A549 (cell line): ENCODE data around the gene GRM7. TPM values are rescaled to one million over a fixed set of nuclear protein-coding genes. Genes with fewer than 3 reads are reported as not detected.

Experiments used
- ATAC-seq, 2 experiments: fragments of 200-7000 bp in 1 of 2; fragments of >200 bp in 1 of 2; cut with Nextera tagmentation in 1 of 2; cut with Tn5 transposase in 1 of 2; 3 replicates each; pipeline versions ENCODE4 v1.8.0 to v1.9.1; 2018 to 2020; ENCODE audit warnings: mild to moderate bottlenecking in 1 of 2, moderate library complexity in 1 of 2
- CTCF ChIA-PET: fragments of 300-600 bp; sonication (Branson Sonifier 250); formaldehyde crosslinking; extraction: SDS; loops from one replicate; lab custom pipeline; 2021; ENCODE audit warnings: antibody characterized with exemption, inconsistent platforms; lab: Yijun Ruan, JAX
- POLR2A ChIA-PET: fragments of 350-600 bp; formaldehyde crosslinking; extraction: SDS; loops from one replicate; lab custom pipeline; 2021; ENCODE audit warnings: antibody characterized with exemption, inconsistent platforms; lab: Yijun Ruan, JAX
- DNase-seq, 2 experiments: peaks; one replicate each; pipeline versions ENCODE4 v3.0.0 to v3.0.0-alpha.2; 2011 to 2016; ENCODE audit warnings: low read depth in 1 of 2, low spot score in 1 of 2
- FAIRE-seq: peaks from 2 replicates; lab custom pipeline; 2011; peaks lifted over from hg19 to GRCh38; lab: Jason Lieb, UNC
- H3K27ac ChIP-seq, 2 experiments: fragments of >200 bp; sonication (Bioruptor Twin); formaldehyde crosslinking; 3 replicates each; pipeline ENCODE4 v1.5.1; 2016 to 2017
- H3K4me1 ChIP-seq: fragments of >200 bp; sonication (Bioruptor Twin); formaldehyde crosslinking; 3 replicates; pipeline ENCODE4 v1.6.1; 2016
- H3K4me2 ChIP-seq: fragments of >200 bp; sonication (Bioruptor Twin); formaldehyde crosslinking; 3 replicates; pipeline ENCODE4 v1.6.1; 2016
- H3K4me3 ChIP-seq: fragments of >200 bp; sonication (Bioruptor Twin); formaldehyde crosslinking; 3 replicates; pipeline ENCODE4 v1.5.1; 2016
- H3K9me3 ChIP-seq: fragments of >200 bp; sonication (Bioruptor Twin); formaldehyde crosslinking; 3 replicates; pipeline ENCODE4 v1.6.1; 2016
- BHLHE40 ChIP-seq: IDR thresholded peaks from 2 replicates; pipeline ENCODE4 v1.6.1; 2012; ENCODE audit warnings: low read depth, low read length, inconsistent platforms
- CBX2 ChIP-seq: fragments of 200-600 bp; sonication (generic); IDR thresholded peaks from 2 replicates; pipeline ENCODE4 v1.6.1; 2016; ENCODE audit warnings: low read depth, mild to moderate bottlenecking, borderline replicate concordance
- CEBPB ChIP-seq, 2 experiments: fragments of >200 bp in 1 of 2; sonication (Bioruptor Twin) in 1 of 2; formaldehyde crosslinking in 1 of 2; IDR thresholded peaks; 2 replicates each; pipeline ENCODE4 v1.6.1; 2012 to 2016
- EHF ChIP-seq: fragments of 250-450 bp; sonication (Bioruptor Pico); IDR thresholded peaks from 2 replicates; pipeline ENCODE4 v1.5.0; 2020; ENCODE audit warnings: mild to moderate bottlenecking
- EP300 ChIP-seq, 2 experiments: fragments of >200 bp; sonication (Bioruptor Twin); formaldehyde crosslinking; IDR thresholded peaks; 2 replicates in 1 of 2; 3 replicates in 1 of 2; pipeline ENCODE4 v1.6.1; 2016 to 2017
- ESRRA ChIP-seq: fragments of 150-350 bp; IDR thresholded peaks from 2 replicates; pipeline ENCODE4 v1.6.1; 2014; ENCODE audit warnings: mild to moderate bottlenecking, low read length, borderline replicate concordance
- FOSL2 ChIP-seq, 2 experiments: fragments of 450-650 bp in 1 of 2; fragments of >200 bp in 1 of 2; sonication (Bioruptor Twin) in 1 of 2; formaldehyde crosslinking; IDR thresholded peaks; 2 replicates each; pipeline versions ENCODE4 v1.5.0 to v1.6.1; 2016 to 2020; ENCODE audit warnings: mild to moderate bottlenecking in 1 of 2, moderate library complexity in 1 of 2
- FOXS1 ChIP-seq: fragments of 250-450 bp; sonication (Bioruptor Pico); IDR thresholded peaks from 2 replicates; pipeline ENCODE4 v1.5.0; 2020; ENCODE audit warnings: mild to moderate bottlenecking, moderate library complexity
- GATA3 ChIP-seq: IDR thresholded peaks from 2 replicates; pipeline ENCODE4 v1.6.1; 2012; ENCODE audit warnings: borderline replicate concordance
- HOXA7 ChIP-seq: fragments of 250-450 bp; sonication (Bioruptor Pico); IDR thresholded peaks from 2 replicates; pipeline ENCODE4 v1.5.0; 2020; ENCODE audit warnings: mild to moderate bottlenecking, moderate library complexity
- JUN ChIP-seq, 2 experiments: fragments of >200 bp; sonication (Bioruptor Twin); formaldehyde crosslinking; IDR thresholded peaks; 2 replicates in 1 of 2; 3 replicates in 1 of 2; pipeline ENCODE4 v1.6.1; 2016 to 2017
- MAFK ChIP-seq: fragments of 450-650 bp; IDR thresholded peaks from 2 replicates; pipeline ENCODE4 v1.6.1; 2014; ENCODE audit not compliant: partially characterized antibody
- MAZ ChIP-seq: fragments of 150-350 bp; IDR thresholded peaks from 2 replicates; pipeline ENCODE4 v1.6.1; 2014; ENCODE audit warnings: antibody characterized with exemption, low read depth, low read length, borderline replicate concordance
- NFE2L2 ChIP-seq: fragments of 150-350 bp; conservative IDR thresholded peaks from 2 replicates; pipeline ENCODE4 v1.6.1; 2014; ENCODE audit warnings: low read length
- PHF8 ChIP-seq: fragments of 200-600 bp; sonication (generic); IDR thresholded peaks from 2 replicates; pipeline ENCODE4 v1.6.1; 2016; ENCODE audit warnings: low read depth, mild to moderate bottlenecking, antibody characterized with exemption, moderate library complexity, borderline replicate concordance
- RAD21 ChIP-seq, 2 experiments: fragments of >200 bp in 1 of 2; sonication (Bioruptor Twin) in 1 of 2; formaldehyde crosslinking in 1 of 2; IDR thresholded peaks in 1 of 2; conservative IDR thresholded peaks in 1 of 2; 2 replicates in 1 of 2; 3 replicates in 1 of 2; pipeline ENCODE4 v1.6.1; 2012 to 2018; ENCODE audit warnings: inconsistent platforms in 1 of 2
- RARB ChIP-seq: fragments of 250-450 bp; sonication (Bioruptor Pico); IDR thresholded peaks from 2 replicates; pipeline ENCODE4 v1.8.0; 2021; ENCODE audit warnings: mild to moderate bottlenecking, moderate library complexity
- RFX5 ChIP-seq: fragments of 450-650 bp; IDR thresholded peaks from 2 replicates; pipeline ENCODE4 v1.7.1; 2014; ENCODE audit warnings: antibody characterized with exemption, mild to moderate bottlenecking, moderate library complexity
- SREBF2 ChIP-seq: fragments of 450-650 bp; IDR thresholded peaks from 2 replicates; pipeline ENCODE4 v1.6.1; 2014; ENCODE audit warnings: mild to moderate bottlenecking, moderate library complexity
- TFCP2L1 ChIP-seq: fragments of 250-450 bp; sonication (Bioruptor Pico); IDR thresholded peaks from 2 replicates; pipeline ENCODE4 v1.5.0; 2021; ENCODE audit warnings: mild to moderate bottlenecking
- TP53 ChIP-seq: fragments of 250-450 bp; sonication (Bioruptor Pico); IDR thresholded peaks from 2 replicates; pipeline ENCODE4 v1.5.0; 2021; ENCODE audit warnings: mild to moderate bottlenecking, moderate library complexity
- ZSCAN20 ChIP-seq: fragments of 250-450 bp; sonication (Bioruptor Pico); IDR thresholded peaks from 2 replicates; pipeline ENCODE4 v1.8.0; 2022; ENCODE audit warnings: mild to moderate bottlenecking, moderate library complexity
- WGBS: methylation state at CpG from one replicate; pipeline ENCODE4 v1.1.6; 2017; ENCODE audit errors: missing lambda C conversion rate; 5-methylcytosine and 5-hydroxymethylcytosine counted together
- polyA plus RNA-seq, 4 experiments: library from polyadenylated mRNA; depleted of rRNA in 3 of 4; stranded (reverse); fragments of >200 nt; fragmentation: RNase III in 1 of 4; extraction: RNeasy Plus Mini Kit Qiagen cat#74134 plus additional on column Dnase treatment in 1 of 4; gene quantifications; 2 replicates in 3 of 4; 3 replicates in 1 of 4; pipeline ENCODE4 v1.2.3, GENCODE V29; 2011 to 2017
- TF ChIP-seq, protein P1 (sequence below): fragments of 200-600 bp; sonication (generic); IDR thresholded peaks from 2 replicates; pipeline ENCODE4 v1.6.1; 2016; ENCODE audit warnings: antibody characterized with exemption, mild to moderate bottlenecking, moderate library complexity
- TF ChIP-seq, protein P2 (sequence below): fragments of 250-450 bp; sonication (Bioruptor Pico); IDR thresholded peaks from 2 replicates; pipeline ENCODE4 v1.5.0; 2021; ENCODE audit warnings: mild to moderate bottlenecking, moderate library complexity, borderline replicate concordance
- TF ChIP-seq, protein P3 (sequence below): fragments of >200 bp; sonication (Bioruptor Twin); formaldehyde crosslinking; IDR thresholded peaks from 3 replicates; pipeline ENCODE4 v1.6.1; 2016
- TF ChIP-seq, protein P4 (sequence below): IDR thresholded peaks from 2 replicates; pipeline ENCODE4 v1.6.1; 2012

GRM7 gene
- polyA plus RNA-seq, 2 of the 4 experiments (the other 2 are of a cell fraction): not detected

DNA sequence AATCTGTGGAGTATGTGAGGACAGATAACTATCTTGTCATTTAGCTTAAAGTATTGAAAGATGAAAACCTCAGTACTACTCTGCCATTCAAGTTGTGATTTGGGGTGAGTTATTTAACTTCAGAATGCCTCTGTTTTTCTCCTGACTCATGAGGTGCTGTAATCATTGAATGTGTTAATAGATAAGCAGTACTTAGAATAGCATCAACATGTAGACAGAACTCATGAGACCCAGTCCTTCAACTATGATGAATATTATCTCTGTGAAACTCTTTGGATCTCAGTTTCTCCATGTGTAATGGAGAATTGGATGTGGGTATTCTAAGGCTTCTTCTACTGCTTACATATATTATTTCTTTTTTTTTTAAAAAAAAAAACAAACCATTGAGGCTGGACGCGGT, 431.4 kb downstream of the GRM7 start:
- no peak for ATAC-seq
- no peak overlapping the region for H3K4me2 ChIP-seq
- TF ChIP-seq ESRRA (no peak), CEBPB (IDR thresholded peaks at IDR 0.05) (no peak), ZSCAN20 (no peak), JUN (IDR thresholded peaks at IDR 0.05) (no peak), FOSL2 (IDR thresholded peaks at IDR 0.05) (no peak), FOSL2 (CRISPR knock-in tag; IDR thresholded peaks at IDR 0.05) (no peak), EP300 (IDR thresholded peaks at IDR 0.05) (no peak), SREBF2 (no peak), GATA3 (no peak)
- 82% methylated on average over 2 of the region's 2 CpGs for WGBS
- H3K27ac ChIP-seq: no peak overlapping the region
- H3K4me3 ChIP-seq: no peak overlapping the region
- ChIA-PET CTCF (no interaction called here), POLR2A (no interaction called here)
- no peaks in the 10 kb centered on the region for H3K4me1 ChIP-seq
- no peak for DNase-seq
- no peak for FAIRE-seq
- no peaks in the 10 kb centered on the region for H3K9me3 ChIP-seq

DNA sequence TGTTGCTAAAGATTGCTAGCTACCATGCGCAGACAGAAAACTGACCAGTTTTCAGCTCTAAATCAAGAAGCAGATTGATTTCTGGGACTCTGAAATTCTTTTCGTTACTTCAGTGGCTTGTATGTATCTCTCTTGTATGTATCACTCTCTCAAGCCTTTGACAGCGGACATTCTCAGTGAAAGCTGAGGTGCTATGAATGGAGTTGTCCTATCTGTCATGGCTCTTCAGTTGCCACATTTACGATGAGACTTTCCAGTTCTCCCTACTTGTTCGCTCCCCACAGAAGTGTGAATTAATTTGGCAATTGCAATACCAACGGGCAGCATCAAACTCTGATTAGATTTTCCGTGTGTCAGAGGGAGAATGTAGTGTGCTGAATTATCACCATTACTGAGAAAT, 432.4 kb downstream of the GRM7 start:
- ATAC-seq (no peak), DNase-seq (no peak), FAIRE-seq (no peak)
- no peaks in the 10 kb centered on the region for H3K9me3 ChIP-seq
- TF ChIP-seq NFE2L2: no peak
- no peak for TF ChIP-seq EHF (CRISPR knock-in tag)
- TF ChIP-seq EP300 (IDR thresholded peaks at IDR 0.05): no peak
- TF ChIP-seq MAFK: no peak
- no peak for TF ChIP-seq CEBPB (IDR thresholded peaks at IDR 0.05)
- TF ChIP-seq ZSCAN20: no peak
- TF ChIP-seq, protein P1, sequence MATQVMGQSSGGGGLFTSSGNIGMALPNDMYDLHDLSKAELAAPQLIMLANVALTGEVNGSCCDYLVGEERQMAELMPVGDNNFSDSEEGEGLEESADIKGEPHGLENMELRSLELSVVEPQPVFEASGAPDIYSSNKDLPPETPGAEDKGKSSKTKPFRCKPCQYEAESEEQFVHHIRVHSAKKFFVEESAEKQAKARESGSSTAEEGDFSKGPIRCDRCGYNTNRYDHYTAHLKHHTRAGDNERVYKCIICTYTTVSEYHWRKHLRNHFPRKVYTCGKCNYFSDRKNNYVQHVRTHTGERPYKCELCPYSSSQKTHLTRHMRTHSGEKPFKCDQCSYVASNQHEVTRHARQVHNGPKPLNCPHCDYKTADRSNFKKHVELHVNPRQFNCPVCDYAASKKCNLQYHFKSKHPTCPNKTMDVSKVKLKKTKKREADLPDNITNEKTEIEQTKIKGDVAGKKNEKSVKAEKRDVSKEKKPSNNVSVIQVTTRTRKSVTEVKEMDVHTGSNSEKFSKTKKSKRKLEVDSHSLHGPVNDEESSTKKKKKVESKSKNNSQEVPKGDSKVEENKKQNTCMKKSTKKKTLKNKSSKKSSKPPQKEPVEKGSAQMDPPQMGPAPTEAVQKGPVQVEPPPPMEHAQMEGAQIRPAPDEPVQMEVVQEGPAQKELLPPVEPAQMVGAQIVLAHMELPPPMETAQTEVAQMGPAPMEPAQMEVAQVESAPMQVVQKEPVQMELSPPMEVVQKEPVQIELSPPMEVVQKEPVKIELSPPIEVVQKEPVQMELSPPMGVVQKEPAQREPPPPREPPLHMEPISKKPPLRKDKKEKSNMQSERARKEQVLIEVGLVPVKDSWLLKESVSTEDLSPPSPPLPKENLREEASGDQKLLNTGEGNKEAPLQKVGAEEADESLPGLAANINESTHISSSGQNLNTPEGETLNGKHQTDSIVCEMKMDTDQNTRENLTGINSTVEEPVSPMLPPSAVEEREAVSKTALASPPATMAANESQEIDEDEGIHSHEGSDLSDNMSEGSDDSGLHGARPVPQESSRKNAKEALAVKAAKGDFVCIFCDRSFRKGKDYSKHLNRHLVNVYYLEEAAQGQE: no peak
- no peak for TF ChIP-seq TFCP2L1 (CRISPR knock-in tag)
- no peak for TF ChIP-seq FOXS1 (CRISPR knock-in tag)
- TF ChIP-seq RFX5: no peak
- CTCF ChIA-PET: no interaction called here
- H3K4me3 ChIP-seq: no peak overlapping the region
- POLR2A ChIA-PET: no interaction called here
- H3K4me2 ChIP-seq: no peak overlapping the region
- WGBS: 23% methylated on average over 7 of the region's 7 CpGs
- H3K4me1 ChIP-seq: no peaks in the 10 kb centered on the region
- no peak overlapping the region for H3K27ac ChIP-seq

DNA sequence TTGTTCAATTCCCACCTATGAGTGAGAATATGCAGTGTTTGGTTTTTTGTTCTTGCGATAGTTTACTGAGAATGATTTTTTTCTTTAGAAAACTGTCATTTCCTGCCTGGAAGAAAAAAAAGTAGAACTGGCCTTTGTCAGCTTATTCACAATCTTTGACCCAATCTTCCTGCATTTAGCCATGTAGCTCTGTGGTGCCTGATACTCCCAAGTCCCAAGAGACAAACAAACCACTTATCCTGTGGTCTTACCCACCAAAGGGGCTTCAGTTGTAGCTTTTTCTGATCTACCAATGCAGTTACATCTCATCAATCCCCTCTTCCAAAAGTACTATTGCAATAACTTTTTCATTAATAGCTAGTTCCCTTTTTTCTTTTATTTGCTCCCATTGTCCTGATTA, 444.6 kb downstream of the GRM7 start:
- DNase-seq (no peak), ATAC-seq (no peak), FAIRE-seq (no peak)
- Histone ChIP-seq H3K4me2 (no peak overlapping the region), H3K4me3 (no peak overlapping the region), H3K9me3 (no peaks in the 10 kb centered on the region), H3K27ac (no peak overlapping the region), H3K4me1 (no peaks in the 10 kb centered on the region)
- CTCF ChIA-PET: no interaction called here
- TF ChIP-seq RARB (CRISPR knock-in tag) (no peak), JUN (IDR thresholded peaks at IDR 0.05) (no peak), TP53 (CRISPR knock-in tag) (no peak), RFX5 (no peak), BHLHE40 (no peak), RAD21 (conservative IDR thresholded peaks at IDR 0.05 in 1 of 2, IDR thresholded peaks at IDR 0.05 in 1 of 2) (no peak), CBX2 (no peak), HOXA7 (CRISPR knock-in tag) (no peak), ZSCAN20 (no peak), PHF8 (no peak), NFE2L2 (no peak), MAZ (no peak), EHF (CRISPR knock-in tag) (no peak), ESRRA (no peak), MAFK (no peak), FOXS1 (CRISPR knock-in tag) (no peak)
- TF ChIP-seq, protein P2, sequence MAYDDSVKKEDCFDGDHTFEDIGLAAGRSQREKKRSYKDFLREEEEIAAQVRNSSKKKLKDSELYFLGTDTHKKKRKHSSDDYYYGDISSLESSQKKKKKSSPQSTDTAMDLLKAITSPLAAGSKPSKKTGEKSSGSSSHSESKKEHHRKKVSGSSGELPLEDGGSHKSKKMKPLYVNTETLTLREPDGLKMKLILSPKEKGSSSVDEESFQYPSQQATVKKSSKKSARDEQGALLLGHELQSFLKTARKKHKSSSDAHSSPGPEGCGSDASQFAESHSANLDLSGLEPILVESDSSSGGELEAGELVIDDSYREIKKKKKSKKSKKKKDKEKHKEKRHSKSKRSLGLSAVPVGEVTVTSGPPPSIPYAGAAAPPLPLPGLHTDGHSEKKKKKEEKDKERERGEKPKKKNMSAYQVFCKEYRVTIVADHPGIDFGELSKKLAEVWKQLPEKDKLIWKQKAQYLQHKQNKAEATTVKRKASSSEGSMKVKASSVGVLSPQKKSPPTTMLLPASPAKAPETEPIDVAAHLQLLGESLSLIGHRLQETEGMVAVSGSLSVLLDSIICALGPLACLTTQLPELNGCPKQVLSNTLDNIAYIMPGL (CRISPR knock-in tag): no peak
- TF ChIP-seq, protein P3, sequence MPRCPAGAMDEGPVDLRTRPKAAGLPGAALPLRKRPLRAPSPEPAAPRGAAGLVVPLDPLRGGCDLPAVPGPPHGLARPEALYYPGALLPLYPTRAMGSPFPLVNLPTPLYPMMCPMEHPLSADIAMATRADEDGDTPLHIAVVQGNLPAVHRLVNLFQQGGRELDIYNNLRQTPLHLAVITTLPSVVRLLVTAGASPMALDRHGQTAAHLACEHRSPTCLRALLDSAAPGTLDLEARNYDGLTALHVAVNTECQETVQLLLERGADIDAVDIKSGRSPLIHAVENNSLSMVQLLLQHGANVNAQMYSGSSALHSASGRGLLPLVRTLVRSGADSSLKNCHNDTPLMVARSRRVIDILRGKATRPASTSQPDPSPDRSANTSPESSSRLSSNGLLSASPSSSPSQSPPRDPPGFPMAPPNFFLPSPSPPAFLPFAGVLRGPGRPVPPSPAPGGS: no peak
- TF ChIP-seq, protein P4, sequence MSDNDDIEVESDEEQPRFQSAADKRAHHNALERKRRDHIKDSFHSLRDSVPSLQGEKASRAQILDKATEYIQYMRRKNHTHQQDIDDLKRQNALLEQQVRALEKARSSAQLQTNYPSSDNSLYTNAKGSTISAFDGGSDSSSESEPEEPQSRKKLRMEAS: no peak
- 82% methylated on average over 1 of the region's 1 CpG for WGBS
- POLR2A ChIA-PET: no interaction called here
